Mesendoderm (in vitro differentiated cells): ENCODE data around the gene KRT78.

ENCODE experiments used
- DNase-seq: peaks from one replicate; pipeline ENCODE4 v3.0.0; 2013
- H2AK5ac ChIP-seq: 2 replicates; pipeline ENCODE4 v1.6.1; 2013; ENCODE audit warnings: low read length, inconsistent platforms
- H2BK120ac ChIP-seq: 2 replicates; pipeline ENCODE4 v1.6.1; 2013; ENCODE audit warnings: low read depth, mild to moderate bottlenecking, low read length, moderate library complexity, mixed read lengths
- H2BK15ac ChIP-seq: replicated peaks from 2 replicates; pipeline ENCODE4 v1.6.1; 2013; ENCODE audit warnings: low read depth, mild to moderate bottlenecking, moderate library complexity
- H2BK5ac ChIP-seq: 2 replicates; pipeline ENCODE4 v1.6.1; 2013; ENCODE audit warnings: low read length, inconsistent platforms
- H3K18ac ChIP-seq: 2 replicates; pipeline ENCODE4 v1.6.1; 2013; ENCODE audit warnings: mild to moderate bottlenecking, low read length, mixed read lengths
- H3K23ac ChIP-seq: one replicate; pipeline ENCODE4 v1.6.1; 2013; ENCODE audit warnings: low read length
- H3K27ac ChIP-seq: 2 replicates; pipeline ENCODE4 v1.5.1; 2013; ENCODE audit warnings: low read depth, mild to moderate bottlenecking, inconsistent platforms, low read length, moderate library complexity
- H3K27me3 ChIP-seq: 2 replicates; pipeline ENCODE4 v1.6.1; 2013; ENCODE audit warnings: low read length, control low read depth, mild to moderate bottlenecking, inconsistent platforms; ENCODE audit not compliant: insufficient read depth, poor library complexity
- H3K36me3 ChIP-seq: 2 replicates; pipeline ENCODE4 v1.6.1; 2013; ENCODE audit warnings: low read length, inconsistent platforms; ENCODE audit not compliant: control insufficient read depth, insufficient read depth
- H3K4ac ChIP-seq: one replicate; pipeline ENCODE4 v1.6.1; 2013; ENCODE audit warnings: low read depth, mild to moderate bottlenecking, low read length, moderate library complexity
- H3K4me1 ChIP-seq: 2 replicates; pipeline ENCODE4 v1.6.1; 2013; ENCODE audit warnings: low read depth, low read length, inconsistent platforms; ENCODE audit not compliant: control insufficient read depth
- H3K4me2 ChIP-seq: 2 replicates; pipeline ENCODE4 v1.6.1; 2013; ENCODE audit warnings: low read length
- H3K4me3 ChIP-seq: 2 replicates; pipeline ENCODE4 v1.5.1; 2013; ENCODE audit warnings: mild to moderate bottlenecking, low read length
- H3K56ac ChIP-seq: one replicate; pipeline ENCODE4 v1.6.1; 2013; ENCODE audit warnings: low read length
- H3K79me1 ChIP-seq: 2 replicates; pipeline ENCODE4 v1.6.1; 2013; ENCODE audit warnings: low read length, inconsistent platforms
- H3K79me2 ChIP-seq: 2 replicates; pipeline ENCODE4 v1.6.1; 2013; ENCODE audit warnings: mild to moderate bottlenecking, low read length; ENCODE audit not compliant: control insufficient read depth, insufficient read depth
- H3K9ac ChIP-seq: 2 replicates; pipeline ENCODE4 v1.6.1; 2013; ENCODE audit warnings: low read length, inconsistent platforms
- H4K5ac ChIP-seq: one replicate; pipeline ENCODE4 v1.6.1; 2013; ENCODE audit warnings: low read length
- H4K8ac ChIP-seq: one replicate; pipeline ENCODE4 v1.6.1; 2013; ENCODE audit warnings: low read depth, mild to moderate bottlenecking, control low read depth, low read length, moderate library complexity
- WGBS: extraction: QIAGEN DNeasy Blood & Tissue Kit; methylation state at CpG from one replicate; pipeline ENCODE4 v1.1.7; 2013; ENCODE audit warnings: low lambda C conversion rate, missing lambda C conversion rate; ENCODE audit not compliant: insufficient coverage; ENCODE audit errors: extremely low coverage; 5-methylcytosine and 5-hydroxymethylcytosine counted together

KRT78 gene

GRCh38 chr12:52806821-52807543, 41.8 kb downstream of the KRT78 start:
- H3K9ac ChIP-seq, result no peak overlapping the region
- H3K4me3 ChIP-seq, result no peak overlapping the region
- no peaks in the 10 kb centered on the region for H3K36me3 ChIP-seq
- no peaks in the 10 kb centered on the region for H3K79me1 ChIP-seq
- DNase-seq, result no peak
- H3K4me1 ChIP-seq, result peaks cover 2% of the 10 kb centered on the region
- H3K23ac ChIP-seq, result no peak overlapping the region
- H3K27me3 ChIP-seq, result no peaks in the 10 kb centered on the region
- no peak overlapping the region for H2AK5ac ChIP-seq
- no CpG with 5 or more reads among the region's 11 CpGs for WGBS
- H2BK5ac ChIP-seq, result no peak overlapping the region
- no peak overlapping the region for H3K18ac ChIP-seq
- H3K56ac ChIP-seq, result no peak overlapping the region
- H3K4ac ChIP-seq, result no peak overlapping the region
- no peak overlapping the region for H3K4me2 ChIP-seq
- no peak overlapping the region for H3K27ac ChIP-seq
- no peak overlapping the region for H4K8ac ChIP-seq
- H4K5ac ChIP-seq, result no peak overlapping the region
- H2BK120ac ChIP-seq, result no peak overlapping the region
- no peak overlapping the region for H2BK15ac ChIP-seq
- no peaks in the 10 kb centered on the region for H3K79me2 ChIP-seq

- Histone ChIP-seq H3K9ac (no peak overlapping the region), H2BK120ac (no peak overlapping the region), H3K79me2 (no peaks in the 10 kb centered on the region), H3K4ac (no peak overlapping the region), H3K56ac (no peak overlapping the region), H3K4me1 (peaks cover 2% of the 10 kb centered on the region), H4K8ac (no peak overlapping the region), H3K23ac (no peak overlapping the region), H3K36me3 (no peaks in the 10 kb centered on the region), H2BK15ac (no peak overlapping the region), H3K4me3 (no peak overlapping the region), H3K4me2 (no peak overlapping the region), H3K18ac (no peak overlapping the region), H3K27ac (no peak overlapping the region), H2BK5ac (no peak overlapping the region), H2AK5ac (no peak overlapping the region), H3K79me1 (no peaks in the 10 kb centered on the region), H4K5ac (no peak overlapping the region), H3K27me3 (no peaks in the 10 kb centered on the region)
- WGBS, result no CpG with 5 or more reads among the region's 3 CpGs
- no peak for DNase-seq
These were observed 42.5 kb downstream of the KRT78 start for GRCh38 chr12:52806169-52806811.

DNA sequence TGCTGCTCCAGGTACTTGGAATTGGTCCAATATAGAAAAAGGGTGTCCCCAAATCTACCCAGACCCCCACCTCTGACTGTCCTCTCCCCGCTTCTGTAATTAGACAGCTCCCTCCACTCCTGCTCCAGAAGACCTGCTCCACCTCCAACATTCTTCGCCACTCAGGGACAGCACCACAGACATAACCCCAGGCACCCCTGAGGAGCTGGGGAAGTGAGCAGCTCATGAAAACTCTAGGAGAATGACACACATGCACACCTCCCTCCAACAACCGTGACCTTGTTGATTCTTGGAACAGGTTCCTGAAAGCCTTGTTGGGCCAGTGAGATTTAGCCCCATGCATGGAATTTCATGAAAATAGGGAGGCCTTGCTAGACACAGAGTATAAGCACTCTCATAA, 43.1 kb downstream of the KRT78 start:
- H4K8ac ChIP-seq, result no peak overlapping the region
- no peak overlapping the region for H3K9ac ChIP-seq
- H3K36me3 ChIP-seq, result no peaks in the 10 kb centered on the region
- no peak overlapping the region for H3K18ac ChIP-seq
- no CpG with 5 or more reads among the region's 3 CpGs for WGBS
- H3K4me3 ChIP-seq, result no peak overlapping the region
- DNase-seq, result no peak
- H2BK120ac ChIP-seq, result no peak overlapping the region
- H3K79me2 ChIP-seq, result no peaks in the 10 kb centered on the region
- no peak overlapping the region for H3K27ac ChIP-seq
- H3K27me3 ChIP-seq, result no peaks in the 10 kb centered on the region
- H2BK5ac ChIP-seq, result no peak overlapping the region
- no peak overlapping the region for H3K56ac ChIP-seq
- no peak overlapping the region for H3K4ac ChIP-seq
- no peak overlapping the region for H3K23ac ChIP-seq
- no peak overlapping the region for H2BK15ac ChIP-seq
- no peak overlapping the region for H3K4me2 ChIP-seq
- no peak overlapping the region for H4K5ac ChIP-seq
- H3K4me1 ChIP-seq, result peaks cover 2% of the 10 kb centered on the region
- no peak overlapping the region for H2AK5ac ChIP-seq
- H3K79me1 ChIP-seq, result no peaks in the 10 kb centered on the region

- no peak overlapping the region for H3K4ac ChIP-seq
- no peak overlapping the region for H3K4me3 ChIP-seq
- no peak overlapping the region for H3K9ac ChIP-seq
- no peak overlapping the region for H4K8ac ChIP-seq
- H3K36me3 ChIP-seq, result no peaks in the 10 kb centered on the region
- H3K79me1 ChIP-seq, result no peaks in the 10 kb centered on the region
- peaks cover 2% of the 10 kb centered on the region for H3K4me1 ChIP-seq
- no peak overlapping the region for H3K4me2 ChIP-seq
- no peak overlapping the region for H3K27ac ChIP-seq
- no peak overlapping the region for H3K23ac ChIP-seq
- H2BK120ac ChIP-seq, result no peak overlapping the region
- no peak overlapping the region for H3K18ac ChIP-seq
- DNase-seq, result peak; percentile 86
- no CpG with 5 or more reads among the region's 1 CpG for WGBS
- no peaks in the 10 kb centered on the region for H3K27me3 ChIP-seq
- H3K79me2 ChIP-seq, result no peaks in the 10 kb centered on the region
- H2BK15ac ChIP-seq, result no peak overlapping the region
- no peak overlapping the region for H2BK5ac ChIP-seq
- no peak overlapping the region for H3K56ac ChIP-seq
- H2AK5ac ChIP-seq, result no peak overlapping the region
- H4K5ac ChIP-seq, result no peak overlapping the region
These were observed 43.8 kb downstream of the KRT78 start for GRCh38 chr12:52805000-52805399.

GRCh38 chr12:52802442-52802841, 46.4 kb downstream of the KRT78 start:
- H3K18ac ChIP-seq, result no peak overlapping the region
- no peak overlapping the region for H3K27ac ChIP-seq
- no peak overlapping the region for H4K8ac ChIP-seq
- H3K79me1 ChIP-seq, result no peaks in the 10 kb centered on the region
- no peak overlapping the region for H3K56ac ChIP-seq
- H3K9ac ChIP-seq, result no peak overlapping the region
- H3K27me3 ChIP-seq, result no peaks in the 10 kb centered on the region
- H3K4me3 ChIP-seq, result no peak overlapping the region
- H3K79me2 ChIP-seq, result no peaks in the 10 kb centered on the region
- H3K4ac ChIP-seq, result no peak overlapping the region
- H3K23ac ChIP-seq, result no peak overlapping the region
- H2AK5ac ChIP-seq, result no peak overlapping the region
- H2BK120ac ChIP-seq, result no peak overlapping the region
- no peak for DNase-seq
- H4K5ac ChIP-seq, result no peak overlapping the region
- no peak overlapping the region for H2BK15ac ChIP-seq
- H3K4me1 ChIP-seq, result peaks cover 2% of the 10 kb centered on the region
- WGBS, result no CpG with 5 or more reads among the region's 6 CpGs
- no peak overlapping the region for H2BK5ac ChIP-seq
- no peaks in the 10 kb centered on the region for H3K36me3 ChIP-seq
- H3K4me2 ChIP-seq, result no peak overlapping the region
